Measurements from ENCODE around the gene PSMD11. TPM values are rescaled to one million over a fixed set of nuclear protein-coding genes. Genes with fewer than 3 reads are reported as not detected.

The PSMD11 gene
- total and polyA plus RNA-seq, 2 of the 8 experiments (the other 6 are each of a cell fraction or from before 2014, with no cell fraction given), result 68.4 to 171 TPM

GRCh38 chr17:32491371-32492263 is 47.3 kb downstream of the PSMD11 start:
- Histone ChIP-seq H2BK15ac (ENCODE audit: low read length) (no peak overlapping the region), H2BK12ac (ENCODE audit: low read depth, low read length) (no peak overlapping the region), H3K27ac (ENCODE audit: low read depth, low read length) (no peak overlapping the region), H3K79me2 (ENCODE audit: control insufficient read depth in 1 of 2, insufficient read depth in 2 of 2, low read length in 2 of 2) (peaks cover 0 to 27% of the 10 kb centered on the region in 2 experiments; a peak in 2 of 4 replicates), H3K27me3 (replicated peaks in 1 of 4; ENCODE audit: control insufficient read depth in 3 of 4, extremely low read depth in 1 of 4, insufficient read depth in 3 of 4, low read length in 3 of 4) (no peaks in the 10 kb centered on the region), H4K8ac (ENCODE audit: extremely low read depth, insufficient read depth, low read length) (peak overlapping the region; percentile 83), H3K14ac (ENCODE audit: insufficient read length) (no peak overlapping the region), H3K4ac (replicated peaks; ENCODE audit: insufficient read length, low read depth, low read length) (no peak overlapping the region), H3K9ac (replicated peaks in 1 of 4; ENCODE audit: extremely low read depth in 1 of 4, low read depth in 3 of 4, low read length in 3 of 4) (no peak overlapping the region), H3K56ac (replicated peaks; ENCODE audit: insufficient read length, low read depth, low read length) (no peak overlapping the region), H2BK20ac (ENCODE audit: low read length) (no peak overlapping the region), H3K23me2 (ENCODE audit: low read depth, low read length) (peaks cover 8% of the 10 kb centered on the region), H3K4me3 (ENCODE audit: extremely low read depth in 1 of 4, insufficient read depth in 2 of 4, low read depth in 3 of 4, low read length in 4 of 4) (no peak overlapping the region), H4K5ac (ENCODE audit: insufficient read length, low read depth, low read length) (no peak overlapping the region), H3K4me2 (ENCODE audit: insufficient read depth in 1 of 2, low read depth in 2 of 2, low read length in 2 of 2) (no peak overlapping the region), H3K4me1 (replicated peaks in 1 of 4; ENCODE audit: control insufficient read depth in 3 of 4, insufficient read depth in 4 of 4, low read length in 3 of 4) (peaks cover 0 to 25% (median 14%) of the 10 kb centered on the region in 4 experiments; a peak in 6 of 7 replicates), H3K79me1 (ENCODE audit: low read depth, low read length) (peaks cover 12% of the 10 kb centered on the region), H3K23ac (ENCODE audit: insufficient read length) (no peak overlapping the region), H2BK5ac (ENCODE audit: low read depth, low read length) (0 out of 2 replicates have a peak overlapping the region, but pooled peaks have one; percentile 9), H2BK120ac (replicated peaks; ENCODE audit: low read depth, low read length) (no peak overlapping the region), H4K91ac (replicated peaks; ENCODE audit: insufficient read length, low read length) (no peak overlapping the region), H2AFZ (ENCODE audit: low read length) (no peak overlapping the region), H3K18ac (ENCODE audit: extremely low read depth, low read length) (peak overlapping the region; percentile 48), H4K20me1 (replicated peaks in 1 of 2; ENCODE audit: control insufficient read depth in 1 of 2, insufficient read depth in 2 of 2, low read length in 2 of 2) (peaks cover 3 to 13% of the 10 kb centered on the region in 2 experiments), H3K9me3 (ENCODE audit: insufficient read depth in 2 of 2, low read depth in 1 of 2, low read length in 1 of 2) (no peaks in the 10 kb centered on the region), H3K36me3 (ENCODE audit: control insufficient read depth in 2 of 4, insufficient read depth in 4 of 4, low read length in 3 of 4) (peaks cover 0 to 13% (median 4%) of the 10 kb centered on the region in 4 experiments; a peak in 3 of 8 replicates), H2AK5ac (ENCODE audit: low read depth, low read length) (no peak overlapping the region)
- ChIA-PET POLR2A (ENCODE audit: partially characterized antibody) (interaction anchor here (0.8 to 1.1 kb wide), 2 partner anchors 9 to 27 kb away, joined by 3 read pairs; no protein-coding TSS in a partner anchor), CTCF (ENCODE audit: partially characterized antibody) (interaction anchor here (0.7 to 1.6 kb wide), 7 partner anchors 19 to 166 kb away, joined by 3 to 7 read pairs (median 4); no protein-coding TSS in a partner anchor)
- DNase-seq (ENCODE audit: low read depth in 1 of 2, low spot score in 2 of 2), result no peak
- no peak for FAIRE-seq
- peak; percentile 24; the same call in 1 of the 2 replicates for TF ChIP-seq EGR1 (IDR thresholded peaks at IDR 0.05; ENCODE audit: borderline replicate concordance, low read depth, low read length)
- TF ChIP-seq TAF1 (IDR thresholded peaks at IDR 0.05; ENCODE audit: low read depth, low read length), result no peak
- 86% methylated on average over 21 of the region's 21 CpGs; no CpG with 5 or more reads in 1 of the 2 experiments for WGBS, 2 experiments (ENCODE audit: extremely low coverage in 1 of 2, insufficient coverage in 1 of 2, insufficient read length in 1 of 2, insufficient replicate concordance in 2 of 2, low coverage in 1 of 2, low lambda C conversion rate in 2 of 2, missing lambda C conversion rate in 1 of 2)
